ENCODE measurements around the gene ACSL5.

- TF ChIP-seq CTCF (IDR thresholded peaks at IDR 0.05) = no peak
- TF ChIP-seq ZFX (IDR thresholded peaks at IDR 0.05; ENCODE audit: borderline replicate concordance) = no peak
These were observed 73.7 kb downstream of the ACSL5 start for GRCh38 chr10:112447620-112447928.

Measured in 22Rv1 (cell line).